Neural cell (in vitro differentiated cells): ENCODE measurements around the gene DBNDD2. TPM values are rescaled to one million over a fixed set of nuclear protein-coding genes. Genes with fewer than 3 reads are reported as not detected.

Experiments used
- H2AFZ ChIP-seq: fragments of 200-600, 300-800 bp; sonication (generic), shearing (Covaris generic); 2 replicates; pipeline ENCODE4 v1.6.0; 2014; ENCODE audit warnings: low read depth, mild to moderate bottlenecking, antibody characterized with exemption, low read length, moderate library complexity
- H3F3A ChIP-seq: fragments of 200-600 bp; shearing (Covaris generic); 2 replicates; pipeline ENCODE4 v1.6.1; 2016; ENCODE audit warnings: mild to moderate bottlenecking, moderate library complexity, mixed read lengths, antibody characterized with exemption, low read length; ENCODE audit not compliant: insufficient read depth, poor library complexity, severe bottlenecking
- H3K27ac ChIP-seq: fragments of 200-600, 300-800 bp; sonication (generic), shearing (Covaris generic); 2 replicates; pipeline ENCODE4 v1.5.1; 2014; ENCODE audit warnings: mild to moderate bottlenecking, low read length, moderate library complexity
- H3K27me3 ChIP-seq: fragments of 300-800, 200-600 bp; sonication (generic), shearing (Covaris generic); 2 replicates; pipeline ENCODE4 v1.6.0; 2014; ENCODE audit warnings: mild to moderate bottlenecking, low read depth, low read length, moderate library complexity; ENCODE audit not compliant: insufficient read depth
- H3K36me3 ChIP-seq: fragments of 300-800, 200-600 bp; sonication (generic), shearing (Covaris generic); 2 replicates; pipeline ENCODE4 v1.5.1; 2014; ENCODE audit warnings: mild to moderate bottlenecking, antibody characterized with exemption, low read length, moderate library complexity; ENCODE audit not compliant: insufficient read depth
- H3K4me2 ChIP-seq: fragments of 300-800, 200-600 bp; sonication (generic), shearing (Covaris generic); 2 replicates; pipeline ENCODE4 v1.6.0; 2014; ENCODE audit warnings: mild to moderate bottlenecking, low read length
- H3K4me3 ChIP-seq: fragments of 300-800, 200-600 bp; sonication (generic), shearing (Covaris generic); 2 replicates; pipeline ENCODE4 v1.5.1; 2014; ENCODE audit warnings: mild to moderate bottlenecking, low read length, moderate library complexity
- H3K79me2 ChIP-seq: fragments of 200-600 bp; shearing (Covaris generic); replicated peaks from 2 replicates; pipeline ENCODE4 v1.6.0; 2014; ENCODE audit warnings: mild to moderate bottlenecking, low read length, moderate library complexity; ENCODE audit not compliant: insufficient read depth
- H3K9ac ChIP-seq: fragments of 300-800, 200-600 bp; sonication (generic), shearing (Covaris generic); 2 replicates; pipeline ENCODE4 v1.6.1; 2016; ENCODE audit warnings: mild to moderate bottlenecking, low read length, mixed read lengths
- H3K9me2 ChIP-seq: fragments of 200-600 bp; shearing (Covaris generic); 2 replicates; pipeline ENCODE4 v1.6.1; 2016; ENCODE audit warnings: mild to moderate bottlenecking, low read length, mixed read lengths; ENCODE audit not compliant: insufficient read depth
- H3K9me3 ChIP-seq: fragments of 200-600, 300-800 bp; sonication (generic), shearing (Covaris generic); 2 replicates; pipeline ENCODE4 v1.6.1; 2016; ENCODE audit warnings: mild to moderate bottlenecking, mixed run types, low read length, moderate library complexity, mixed read lengths
- H4K20me1 ChIP-seq: fragments of 200-600 bp; shearing (Covaris generic); 2 replicates; pipeline ENCODE4 v1.6.1; 2016; ENCODE audit warnings: mild to moderate bottlenecking, mixed run types; ENCODE audit not compliant: insufficient read depth
- CTCF ChIP-seq: fragments of 450-650 bp; IDR thresholded peaks from 2 replicates; pipeline ENCODE4 v1.5.1; 2014; ENCODE audit warnings: antibody characterized with exemption, mild to moderate bottlenecking, moderate library complexity; ENCODE audit not compliant: poor library complexity, severe bottlenecking
- EP300 ChIP-seq: fragments of 450-650 bp; conservative IDR thresholded peaks from 2 replicates; pipeline ENCODE4 v1.6.1; 2014; ENCODE audit warnings: antibody characterized with exemption, mild to moderate bottlenecking, moderate library complexity; ENCODE audit not compliant: poor library complexity, severe bottlenecking
- MXI1 ChIP-seq: fragments of 450-650 bp; conservative IDR thresholded peaks from 2 replicates; pipeline ENCODE4 v1.6.1; 2014; ENCODE audit warnings: antibody characterized with exemption, mild to moderate bottlenecking; ENCODE audit not compliant: poor library complexity, severe bottlenecking
- RAD21 ChIP-seq: fragments of 450-650 bp; conservative IDR thresholded peaks from 2 replicates; pipeline ENCODE4 v1.6.1; 2014; ENCODE audit warnings: antibody characterized with exemption, mild to moderate bottlenecking, moderate library complexity
- REST ChIP-seq: IDR thresholded peaks from 2 replicates; pipeline ENCODE4 v1.6.1; 2012; ENCODE audit warnings: borderline replicate concordance
- SMC3 ChIP-seq: fragments of 450-650 bp; conservative IDR thresholded peaks from 2 replicates; pipeline ENCODE4 v1.6.1; 2014; ENCODE audit warnings: antibody characterized with exemption, mild to moderate bottlenecking, moderate library complexity; ENCODE audit not compliant: poor library complexity
- TAF1 ChIP-seq: IDR thresholded peaks from 2 replicates; pipeline ENCODE4 v1.6.1; 2012; ENCODE audit warnings: low read depth
- polyA plus RNA-seq: library from polyadenylated mRNA; depleted of rRNA; stranded (reverse); fragments of >200 nt; gene quantifications from 2 replicates; pipeline ENCODE4 v1.2.3, GENCODE V29; 2014

DBNDD2 gene
- polyA plus RNA-seq, 1 donor from 2014 or later, result 9.1 TPM

- Histone ChIP-seq H3K9me3 (no peaks in the 10 kb centered on the region), H3K27me3 (peaks cover 19% of the 10 kb centered on the region), H3K27ac (no peak overlapping the region), H3K79me2 (no peaks in the 10 kb centered on the region), H4K20me1 (no peaks in the 10 kb centered on the region), H3F3A (no peaks in the 10 kb centered on the region), H3K4me2 (no peak overlapping the region), H3K9ac (no peak overlapping the region), H3K36me3 (no peaks in the 10 kb centered on the region), H3K4me3 (no peak overlapping the region), H3K9me2 (no peaks in the 10 kb centered on the region), H2AFZ (no peak overlapping the region)
- TF ChIP-seq CTCF, result no peak
Observed at GRCh38 chr20:45409521-45410272, 1.6 kb downstream of the DBNDD2 start.

GRCh38 chr20:45410887-45411286 is 2.8 kb downstream of the DBNDD2 start:
- no peak overlapping the region for H3K4me3 ChIP-seq
- H3K9ac ChIP-seq, result no peak overlapping the region

More at GRCh38 chr20:45410887-45411286, 2.8 kb downstream of the DBNDD2 start:
- H4K20me1 ChIP-seq, result no peaks in the 10 kb centered on the region
- no peak overlapping the region for H3K4me2 ChIP-seq
- H3K9me3 ChIP-seq, result no peaks in the 10 kb centered on the region
- TF ChIP-seq EP300 (no peak), RAD21 (no peak), MXI1 (no peak), CTCF (no peak), TAF1 (no peak), REST (no peak), SMC3 (no peak)
- no peaks in the 10 kb centered on the region for H3K79me2 ChIP-seq
- H3K9me2 ChIP-seq, result no peaks in the 10 kb centered on the region
- H2AFZ ChIP-seq, result no peak overlapping the region
- no peaks in the 10 kb centered on the region for H3K36me3 ChIP-seq
- no peaks in the 10 kb centered on the region for H3F3A ChIP-seq
- peaks cover 12% of the 10 kb centered on the region for H3K27me3 ChIP-seq
- no peak overlapping the region for H3K27ac ChIP-seq
